Measurements from ENCODE around the gene SMIM22. TPM values are rescaled to one million over a fixed set of nuclear protein-coding genes. Genes with fewer than 3 reads are reported as not detected.

Gene SMIM22
- total and polyA plus RNA-seq, 2 of the 8 experiments (the other 6 are each of a cell fraction or from before 2014, with no cell fraction given), result not detected

GRCh38 chr16:4792951-4793513 is 2.1 kb upstream of the SMIM22 start:
- Histone ChIP-seq H3K4me2 (ENCODE audit: insufficient read depth in 1 of 2, low read depth in 2 of 2, low read length in 2 of 2) (no peak overlapping the region), H2AK5ac (ENCODE audit: low read depth, low read length) (no peak overlapping the region), H2BK15ac (ENCODE audit: low read length) (no peak overlapping the region), H3K14ac (ENCODE audit: insufficient read length) (no peak overlapping the region), H4K5ac (ENCODE audit: insufficient read length, low read depth, low read length) (no peak overlapping the region), H3K36me3 (ENCODE audit: control insufficient read depth in 2 of 4, insufficient read depth in 4 of 4, low read length in 3 of 4) (no peaks in the 10 kb centered on the region; a peak in 1 of 8 replicates), H3K4ac (replicated peaks; ENCODE audit: insufficient read length, low read depth, low read length) (no peak overlapping the region), H3K79me2 (ENCODE audit: control insufficient read depth in 1 of 2, insufficient read depth in 2 of 2, low read length in 2 of 2) (no peaks in the 10 kb centered on the region), H4K91ac (replicated peaks; ENCODE audit: insufficient read length, low read length) (no peak overlapping the region), H3K23ac (ENCODE audit: insufficient read length) (no peak overlapping the region), H2BK20ac (ENCODE audit: low read length) (no peak overlapping the region), H3K9me3 (ENCODE audit: insufficient read depth in 2 of 2, low read depth in 1 of 2, low read length in 1 of 2) (no peaks in the 10 kb centered on the region), H3K27ac (ENCODE audit: low read depth, low read length) (no peak overlapping the region), H3K56ac (replicated peaks; ENCODE audit: insufficient read length, low read depth, low read length) (no peak overlapping the region), H2BK5ac (ENCODE audit: low read depth, low read length) (no peak overlapping the region), H3K9ac (replicated peaks in 1 of 4; ENCODE audit: extremely low read depth in 1 of 4, low read depth in 3 of 4, low read length in 3 of 4) (no peak overlapping the region), H2BK120ac (replicated peaks; ENCODE audit: low read depth, low read length) (no peak overlapping the region), H3K79me1 (ENCODE audit: low read depth, low read length) (no peaks in the 10 kb centered on the region), H3K27me3 (replicated peaks in 1 of 4; ENCODE audit: control insufficient read depth in 3 of 4, extremely low read depth in 1 of 4, insufficient read depth in 3 of 4, low read length in 3 of 4) (no peaks in the 10 kb centered on the region; a peak in 1 of 7 replicates), H3K4me1 (replicated peaks in 1 of 4; ENCODE audit: control insufficient read depth in 3 of 4, insufficient read depth in 4 of 4, low read length in 3 of 4) (peaks cover 0 to 4% (median 2%) of the 10 kb centered on the region in 4 experiments; a peak in 5 of 7 replicates), H3K23me2 (ENCODE audit: low read depth, low read length) (no peaks in the 10 kb centered on the region), H3K4me3 (ENCODE audit: extremely low read depth in 1 of 4, insufficient read depth in 2 of 4, low read depth in 3 of 4, low read length in 4 of 4) (no peak overlapping the region), H4K20me1 (replicated peaks in 1 of 2; ENCODE audit: control insufficient read depth in 1 of 2, insufficient read depth in 2 of 2, low read length in 2 of 2) (peaks cover 0 to 1% of the 10 kb centered on the region in 2 experiments), H4K8ac (ENCODE audit: extremely low read depth, insufficient read depth, low read length) (no peak overlapping the region), H2BK12ac (ENCODE audit: low read depth, low read length) (no peak overlapping the region), H2AFZ (ENCODE audit: low read length) (no peak overlapping the region), H3K18ac (ENCODE audit: extremely low read depth, low read length) (no peak overlapping the region)
- ChIA-PET CTCF (ENCODE audit: partially characterized antibody) (interaction anchor here (0.6 to 1.5 kb wide), 3 partner anchors 12 to 215 kb away, joined by 3 to 4 read pairs (median 3); no protein-coding TSS in a partner anchor), POLR2A (ENCODE audit: partially characterized antibody) (interaction anchor here (0.7 to 4.7 kb wide), 4 partner anchors 9 to 96 kb away, joined by 3 to 21 read pairs (median 3); partner anchors contain the start of genes ROGDI and ZNF500)
- no peak for TF ChIP-seq RNF2 (IDR thresholded peaks at IDR 0.05; ENCODE audit: borderline replicate concordance, low read depth, low read length, missing control alignments, poor library complexity, severe bottlenecking)
- no peak for TF ChIP-seq TAF1 (IDR thresholded peaks at IDR 0.05; ENCODE audit: low read depth, low read length)
- TF ChIP-seq BCL11A (IDR thresholded peaks at IDR 0.05; ENCODE audit: low read depth in 2 of 2, low read length in 2 of 2), result no peak
- TF ChIP-seq FOSL1 (IDR thresholded peaks at IDR 0.05; ENCODE audit: insufficient read depth, low read depth, low read length), result no peak
- no peak for TF ChIP-seq RFX5 (IDR thresholded peaks at IDR 0.05; ENCODE audit: borderline replicate concordance, low read depth, low read length)
- FAIRE-seq, result no peak
- no peak for DNase-seq (ENCODE audit: low read depth in 1 of 2, low spot score in 2 of 2)
- 83% methylated on average over 10 of the region's 13 CpGs; no CpG with 5 or more reads in 1 of the 2 experiments for WGBS, 2 experiments (ENCODE audit: extremely low coverage in 1 of 2, insufficient coverage in 1 of 2, insufficient read length in 1 of 2, insufficient replicate concordance in 2 of 2, low coverage in 1 of 2, low lambda C conversion rate in 2 of 2, missing lambda C conversion rate in 1 of 2)

All from H1 (cell line).